HG03175 (cell line): Measurements from ENCODE around the gene MYO7A.

Source experiments
- ATAC-seq: cut with Tn5 transposase; IDR thresholded peaks from one replicate; pipeline ENCODE4 v1.9.1; 2021; ENCODE audit warnings: mild to moderate bottlenecking, moderate library complexity; ENCODE audit not compliant: unreplicated experiment

The MYO7A gene

DNA sequence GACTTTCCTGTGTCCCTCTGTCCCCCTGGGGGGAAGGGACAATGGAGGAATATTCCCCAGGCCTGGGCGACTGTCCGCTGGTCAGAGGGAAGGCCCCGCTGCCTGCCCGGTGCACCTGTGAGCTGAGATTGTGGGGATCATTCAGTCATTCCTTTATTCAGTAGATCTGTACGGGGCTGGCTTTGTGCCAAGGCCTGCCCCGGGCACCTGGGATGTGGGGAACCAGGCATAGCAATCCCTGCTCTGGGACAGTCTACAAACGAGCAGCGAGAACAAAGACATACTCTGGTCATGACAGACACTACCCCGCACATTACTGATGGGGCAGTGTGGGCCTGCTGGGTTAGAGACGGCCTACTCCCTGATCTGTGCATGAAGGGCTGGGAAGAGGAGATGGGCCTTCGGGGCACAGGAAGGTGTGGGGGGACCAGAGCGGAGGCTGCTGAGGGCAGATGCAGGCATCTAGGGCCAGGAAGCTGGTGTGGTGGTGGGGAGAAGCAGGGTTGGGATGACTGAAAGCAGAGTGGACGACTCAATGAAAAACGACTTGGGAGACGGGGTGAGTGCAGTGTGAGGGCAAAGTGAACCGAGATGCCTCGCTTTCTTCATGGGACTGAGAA is 1.8 kb upstream of the MYO7A start:
- ATAC-seq, result no peak

DNA sequence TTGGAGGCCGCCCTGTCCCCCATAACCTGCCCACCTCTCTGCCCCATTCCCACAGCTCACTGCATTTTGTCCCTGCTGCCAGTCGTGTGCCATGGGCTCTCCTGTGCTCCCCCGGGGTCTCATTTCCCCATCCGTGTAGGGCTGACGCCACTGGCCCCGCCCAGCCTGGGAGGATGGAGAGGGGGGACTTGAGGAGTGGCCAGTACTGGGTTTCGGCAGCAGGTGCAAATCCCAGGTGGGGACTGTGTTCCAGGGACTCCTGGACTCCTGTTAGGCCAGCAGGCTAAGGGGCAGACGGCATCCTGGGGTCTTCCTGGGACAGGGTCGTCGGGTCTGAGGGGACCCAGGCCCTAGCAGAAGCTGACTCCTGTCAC is 1.2 kb upstream of the MYO7A start:
- no peak for ATAC-seq

DNA sequence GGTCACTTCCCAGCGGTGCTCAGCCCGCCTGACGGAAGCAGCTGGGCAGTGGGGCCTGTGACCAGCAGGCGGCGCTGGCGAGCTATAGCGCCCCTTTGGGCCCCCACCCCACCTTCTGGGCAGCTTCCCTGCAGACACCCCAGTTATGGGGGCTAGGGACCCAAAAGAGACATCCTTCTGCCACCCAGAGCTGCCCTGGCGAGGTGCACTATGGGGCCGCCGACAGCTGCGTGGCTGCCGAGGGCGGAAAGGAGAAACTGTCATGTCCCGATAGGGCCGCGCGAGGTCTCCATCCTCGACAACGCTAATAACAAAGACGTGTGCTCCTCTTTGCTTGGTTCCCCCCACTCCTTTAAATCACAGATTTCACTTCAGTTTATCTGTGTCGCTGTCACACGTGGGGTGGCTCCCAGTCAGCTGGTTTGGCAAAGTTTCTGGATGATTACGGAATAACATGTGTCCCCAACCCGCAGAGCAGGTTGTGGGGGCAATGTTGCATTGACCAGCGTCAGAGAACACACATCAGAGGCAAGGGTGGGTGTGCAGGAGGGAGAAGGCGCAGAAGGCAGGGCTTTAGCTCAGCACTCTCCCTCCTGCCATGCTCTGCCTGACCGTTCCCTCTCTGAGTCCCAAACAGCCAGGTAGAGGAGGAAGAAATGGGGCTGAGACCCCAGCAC is 673 bp upstream of the MYO7A start:
- ATAC-seq, result no peak

DNA sequence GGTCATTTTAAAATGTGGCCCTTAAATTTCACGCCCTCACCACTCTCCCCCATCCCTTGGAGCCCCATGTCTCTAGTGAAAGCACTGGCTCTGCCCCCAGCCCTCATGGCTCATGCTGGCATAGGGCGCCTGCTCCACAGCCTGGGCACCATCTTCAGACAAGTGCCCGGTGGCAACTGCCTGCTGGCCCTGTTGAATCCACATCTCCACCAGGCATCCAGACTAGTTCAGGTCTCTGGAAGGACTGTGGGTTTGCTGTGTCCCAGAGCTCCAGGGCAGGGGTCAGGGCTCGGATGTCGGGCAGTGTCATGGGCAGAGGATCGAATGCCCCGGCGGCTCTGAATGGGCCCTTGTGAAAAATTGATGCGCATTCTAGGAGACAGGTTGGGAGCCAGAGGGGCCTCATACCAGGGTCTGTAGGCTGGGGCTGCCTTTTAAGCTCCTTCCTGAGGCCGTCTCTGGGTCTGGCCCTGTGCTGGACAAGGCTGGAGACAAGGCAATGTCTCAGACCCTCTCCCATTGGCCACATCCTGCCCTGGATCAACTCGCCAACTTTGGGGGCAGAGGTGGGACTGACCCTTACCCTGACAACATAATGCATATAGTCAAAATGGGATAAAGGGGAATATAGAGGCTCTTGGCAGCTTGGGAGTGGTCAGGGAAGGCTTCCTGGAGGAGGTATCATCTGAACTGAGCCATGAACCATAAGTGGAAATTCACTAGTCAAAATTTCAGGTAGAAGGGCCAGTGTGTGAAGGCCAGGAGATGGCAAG is 1.2 kb downstream of the MYO7A start:
- ATAC-seq, result no peak

DNA sequence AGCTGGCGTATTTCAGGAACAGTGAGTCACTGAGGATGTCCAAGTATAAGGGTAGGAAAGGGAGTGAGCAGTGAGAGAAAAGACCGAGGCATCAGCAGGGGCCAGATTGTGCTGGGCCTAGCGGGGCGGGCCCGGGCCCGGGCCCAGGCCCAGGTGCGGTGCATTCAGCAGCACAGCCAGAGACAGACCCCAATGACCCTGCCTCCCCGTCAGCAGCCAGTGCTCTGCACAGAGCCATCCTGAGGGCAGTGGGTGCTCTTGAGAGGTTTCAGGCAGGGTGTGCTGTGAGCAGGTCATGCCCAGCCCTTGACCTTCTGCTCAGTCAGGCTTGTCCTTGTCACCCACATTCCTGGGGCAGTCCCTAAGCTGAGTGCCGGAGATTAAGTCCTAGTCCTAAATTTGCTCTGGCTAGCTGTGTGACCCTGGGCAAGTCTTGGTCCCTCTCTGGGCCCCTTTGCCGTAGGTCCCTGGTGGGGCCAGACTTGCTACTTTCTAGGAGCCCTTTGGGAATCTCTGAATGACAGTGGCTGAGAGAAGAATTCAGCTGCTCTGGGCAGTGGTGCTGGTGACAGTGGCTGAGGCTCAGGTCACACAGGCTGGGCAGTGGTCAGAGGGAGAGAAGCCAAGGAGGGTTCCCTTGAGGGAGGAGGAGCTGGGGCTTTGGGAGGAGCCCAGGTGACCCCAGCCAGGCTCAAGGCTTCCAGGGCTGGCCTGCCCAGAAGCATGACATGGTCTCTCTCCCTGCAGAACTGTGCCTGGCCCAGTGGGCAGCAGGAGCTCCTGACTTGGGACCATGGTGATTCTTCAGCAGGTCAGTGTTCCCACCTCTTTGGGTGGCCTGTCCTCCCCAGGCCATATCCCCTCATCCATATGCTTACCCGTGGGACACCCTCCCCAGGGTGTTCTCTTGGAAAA is 2.1 kb downstream of the MYO7A start:
- ATAC-seq, result no peak

DNA sequence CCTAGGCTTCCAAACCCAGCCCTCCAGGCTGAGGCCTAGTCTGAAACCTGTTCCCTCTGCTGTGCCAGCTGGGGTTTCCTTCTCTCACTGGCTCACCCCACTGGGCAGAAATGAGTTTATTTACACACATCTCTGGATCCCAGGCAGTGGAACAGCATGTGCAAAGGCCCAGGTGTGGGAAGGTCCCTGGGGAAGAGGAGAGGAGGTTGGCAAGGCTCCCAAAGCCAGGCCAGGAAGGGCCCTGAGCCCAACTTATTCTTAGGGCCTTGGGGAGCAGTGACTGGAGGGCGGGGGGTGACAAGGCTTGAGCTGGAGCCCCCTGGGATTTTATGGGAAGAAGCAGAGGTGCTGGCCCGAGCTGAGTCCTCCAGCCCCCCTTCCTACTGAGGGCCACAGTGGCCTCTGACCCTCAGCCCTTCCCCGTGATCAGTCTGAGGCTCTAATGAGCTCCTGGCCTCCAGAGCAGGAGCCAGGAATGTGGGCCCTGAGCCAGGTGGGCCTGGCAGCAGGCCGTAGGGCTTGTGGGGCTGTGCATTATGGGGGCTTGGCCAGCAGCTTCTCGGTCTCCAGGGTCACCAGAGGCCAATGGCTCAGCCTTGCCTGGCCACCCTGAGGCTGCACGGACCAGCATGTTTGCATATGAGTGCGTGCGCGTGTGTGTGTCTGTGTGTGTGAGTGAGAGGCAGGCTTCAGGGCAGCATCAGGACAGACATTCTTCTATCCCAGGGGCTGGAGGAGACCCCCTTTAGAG is 2.9 kb downstream of the MYO7A start:
- no peak for ATAC-seq

DNA sequence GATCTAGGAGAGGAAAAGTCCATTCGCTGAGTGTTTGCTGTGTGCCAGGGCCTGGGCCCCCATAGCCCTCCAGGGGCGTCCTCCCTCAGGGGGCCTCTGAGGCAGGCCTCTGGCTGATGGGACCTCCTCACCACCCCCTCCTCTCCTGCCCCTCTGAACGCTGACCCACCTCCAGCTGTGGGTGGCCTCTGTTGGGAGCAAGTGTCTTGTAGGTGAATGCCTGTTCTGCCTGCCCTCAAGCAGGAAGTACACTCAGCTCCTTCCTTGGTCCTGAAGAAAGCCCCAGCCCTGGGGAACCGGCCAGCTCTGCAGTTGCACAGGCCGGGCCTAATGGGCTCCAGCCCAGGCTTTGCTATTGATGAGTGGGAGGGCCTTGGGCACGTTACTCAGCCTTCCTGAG is 3.5 kb downstream of the MYO7A start:
- no peak for ATAC-seq

DNA sequence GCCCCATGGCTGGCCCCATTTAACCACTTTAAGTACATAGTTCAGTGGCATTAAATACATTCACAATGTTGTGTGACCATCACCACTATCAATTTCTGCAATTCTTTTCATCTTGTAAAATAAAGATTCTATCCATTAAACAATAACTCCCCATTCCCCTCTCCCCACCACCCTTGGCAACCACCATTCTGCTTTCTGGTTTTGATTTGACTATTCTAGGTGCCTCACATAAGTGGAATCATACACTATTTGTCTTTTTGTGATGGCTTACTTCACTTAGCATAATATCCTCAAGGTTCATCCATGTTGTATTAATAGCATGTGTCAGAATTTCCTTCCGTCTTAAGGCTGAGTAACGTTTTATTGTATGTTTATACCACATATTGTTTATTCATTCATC is 7.0 kb downstream of the MYO7A start:
- ATAC-seq, result no peak

DNA sequence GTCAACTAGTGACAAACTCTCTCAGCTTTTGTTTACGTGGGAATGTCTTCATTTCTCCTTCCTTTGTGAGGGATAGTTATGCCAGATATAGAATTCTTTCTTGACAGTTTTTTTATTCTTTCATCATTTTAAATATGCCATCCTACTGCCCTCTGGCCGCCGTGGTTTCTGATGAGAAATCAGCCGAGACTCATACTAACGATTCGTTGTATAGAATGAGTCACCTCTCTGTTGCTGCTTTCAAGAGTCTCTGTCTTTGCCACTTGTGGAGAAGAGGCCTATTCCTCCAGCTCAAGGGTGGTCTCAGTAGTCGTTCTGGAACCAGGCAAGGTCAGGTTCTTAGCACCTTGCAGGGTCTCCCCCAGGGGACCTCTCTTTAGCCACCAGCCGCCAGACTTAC is 8.0 kb downstream of the MYO7A start:
- ATAC-seq, result no peak

DNA sequence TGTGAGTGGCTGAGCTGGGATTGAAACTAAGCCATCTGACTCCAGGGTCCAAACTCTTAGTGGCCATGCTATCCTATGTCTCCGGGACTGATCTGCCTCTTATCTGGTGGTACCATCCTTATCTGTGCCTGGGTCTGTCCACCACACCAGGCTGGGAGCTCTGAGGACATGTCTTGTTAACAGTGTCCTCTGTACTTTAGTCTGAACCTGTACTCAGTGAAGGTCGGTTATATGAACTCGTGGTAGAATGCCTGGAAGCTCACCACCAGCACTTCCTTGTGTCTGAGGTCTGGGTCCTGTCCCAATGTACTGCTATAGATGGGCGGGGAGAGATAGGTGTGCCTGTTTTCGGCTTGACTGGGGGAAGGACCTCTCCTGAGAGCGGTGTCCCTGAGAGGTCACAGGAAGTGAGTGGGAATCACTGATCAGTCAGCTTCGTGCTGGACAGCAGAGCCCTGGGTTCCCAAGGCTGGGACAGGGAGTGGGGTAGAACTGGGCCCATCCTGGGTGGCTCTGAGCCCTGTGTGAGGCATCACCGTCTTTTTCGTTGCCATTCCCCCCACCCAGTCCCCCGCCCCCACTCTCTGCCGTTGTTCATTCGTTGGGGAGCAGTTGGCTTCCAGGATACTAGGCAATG is 8.9 kb downstream of the MYO7A start:
- ATAC-seq, result no peak

DNA sequence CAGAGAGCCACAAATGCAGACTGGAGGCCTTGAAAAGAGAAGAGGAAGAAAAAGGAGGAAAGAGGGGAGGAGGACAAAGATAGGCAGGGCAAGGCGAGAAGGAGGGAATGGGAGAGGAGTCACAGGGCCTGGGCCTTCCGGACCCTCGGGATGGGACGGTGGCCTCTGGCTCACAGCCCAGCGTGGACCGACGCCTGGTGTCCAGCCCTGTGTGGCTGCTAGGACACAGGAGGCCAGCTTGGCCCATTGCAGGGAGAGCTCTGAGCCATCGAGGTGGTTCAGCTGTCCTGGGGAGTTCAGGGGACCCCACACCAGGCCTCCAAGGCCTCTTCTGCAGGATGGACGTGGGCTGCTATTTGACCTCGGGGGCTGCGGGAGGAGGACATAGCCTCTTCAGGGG is 9.4 kb downstream of the MYO7A start:
- ATAC-seq, result no peak

DNA sequence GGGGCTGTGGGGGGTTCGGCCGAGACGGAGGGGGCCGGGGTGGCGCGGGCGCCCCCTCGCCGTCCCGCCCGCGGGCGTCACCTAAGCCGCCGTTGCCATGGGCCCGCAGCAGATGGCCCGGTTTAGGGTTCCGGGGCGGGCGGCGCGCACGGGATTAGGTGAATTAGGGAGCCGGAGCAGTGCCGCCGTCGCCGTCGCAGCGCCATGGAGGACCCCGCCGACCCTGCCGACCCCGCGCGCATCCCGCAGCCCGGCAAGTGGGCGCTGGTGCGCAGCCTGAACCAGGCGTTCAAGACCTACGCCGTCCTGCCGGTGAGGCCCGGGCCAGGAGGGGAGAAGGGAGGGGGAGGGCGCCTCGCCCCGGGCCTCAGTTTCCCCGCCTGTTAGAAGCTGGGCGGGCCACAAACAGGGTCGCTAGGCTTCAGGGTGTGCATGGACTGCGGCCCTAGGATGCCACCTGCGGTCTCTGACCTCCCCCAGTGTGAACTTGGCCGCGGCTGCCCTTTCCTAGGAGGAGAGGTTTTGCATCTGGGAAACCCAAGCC is 10.1 kb downstream of the MYO7A start:
- no peak for ATAC-seq

DNA sequence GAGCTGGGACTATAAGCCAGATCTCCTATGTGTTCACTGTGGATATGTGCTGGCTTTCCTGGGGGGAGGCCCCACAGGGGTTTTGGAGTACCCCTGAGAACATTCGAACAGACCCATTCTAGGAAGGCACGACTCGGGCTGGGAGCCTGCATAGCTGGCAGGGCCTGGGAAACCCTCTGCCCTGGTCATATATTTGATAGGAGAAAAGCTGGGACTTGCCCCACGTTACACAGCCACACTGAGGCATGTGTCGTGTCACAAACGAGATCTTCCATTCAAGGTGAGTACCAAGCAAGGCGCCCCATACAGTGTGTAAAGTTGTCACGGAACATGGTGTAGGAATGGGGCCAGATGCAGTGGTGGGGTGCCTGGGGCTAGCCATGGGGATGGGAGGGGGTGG is 11.2 kb downstream of the MYO7A start:
- no peak for ATAC-seq

DNA sequence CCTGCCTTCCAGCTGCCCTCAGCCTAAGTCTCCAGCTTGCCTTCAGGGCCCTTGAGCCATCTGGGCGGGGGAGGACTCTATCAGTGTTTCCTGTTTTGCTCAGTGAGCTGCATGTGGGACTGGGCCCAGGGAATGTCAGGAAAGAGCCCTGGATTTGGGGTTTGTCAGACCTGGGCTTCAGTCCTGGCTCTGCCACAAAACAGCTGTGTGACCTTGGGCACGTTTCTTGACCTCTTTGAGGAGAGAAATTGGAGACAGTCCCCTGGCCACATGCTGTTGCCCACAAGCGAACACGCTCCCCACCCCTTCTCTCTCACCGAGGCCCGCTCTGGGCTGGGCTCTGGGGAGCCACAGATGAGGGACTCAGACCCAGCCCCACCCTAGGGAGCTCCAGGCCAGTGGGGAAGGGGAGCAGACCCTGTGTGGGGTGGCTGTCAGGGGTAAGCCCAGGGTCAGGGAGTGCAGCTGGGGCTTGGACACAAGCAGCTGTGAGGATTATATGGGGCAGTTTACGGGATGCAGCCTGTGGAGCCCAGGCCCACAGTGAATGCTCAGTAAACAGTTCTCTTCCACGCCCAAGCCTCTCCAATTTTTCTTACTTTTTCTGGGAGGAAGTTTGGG is 12.3 kb downstream of the MYO7A start:
- ATAC-seq, result no peak

DNA sequence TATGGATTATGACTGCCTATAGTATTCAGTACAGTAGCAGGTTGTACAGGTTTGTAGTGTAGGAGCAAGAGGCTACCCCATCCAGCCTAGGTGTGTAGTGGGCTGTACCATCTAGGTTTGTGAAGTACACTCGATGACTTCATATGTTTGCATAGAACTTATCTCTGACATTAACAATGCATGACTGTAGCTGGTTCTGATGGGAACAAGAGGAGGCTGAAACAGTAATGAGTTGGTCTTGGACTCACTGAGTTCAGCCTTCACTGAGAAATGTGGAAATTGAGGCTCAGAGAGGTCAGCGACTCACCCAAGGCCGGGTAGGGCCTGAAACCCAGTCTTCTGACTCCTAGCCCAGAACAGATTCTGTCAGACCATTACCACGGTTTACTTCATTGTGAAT is 13.0 kb downstream of the MYO7A start:
- ATAC-seq, result no peak

DNA sequence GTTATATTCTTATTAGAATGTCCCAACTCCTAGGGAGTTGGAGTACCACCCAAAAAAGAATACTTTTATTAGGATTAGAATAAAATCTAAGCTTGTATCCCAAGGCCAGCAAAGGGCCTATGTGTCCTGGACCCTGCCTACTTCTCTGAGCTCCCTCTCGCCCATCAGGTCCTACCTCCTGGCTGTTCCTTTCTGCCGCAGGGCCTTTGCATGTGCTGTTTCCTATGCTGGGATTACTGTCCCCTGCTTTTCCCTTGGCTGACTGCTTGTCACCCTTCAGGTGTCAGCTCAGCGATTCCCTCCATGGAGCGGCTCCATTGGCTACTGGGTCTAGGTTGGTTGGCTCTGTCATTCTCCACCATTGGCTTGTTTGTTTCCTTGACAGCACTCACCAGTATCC is 13.4 kb downstream of the MYO7A start:
- no peak for ATAC-seq

DNA sequence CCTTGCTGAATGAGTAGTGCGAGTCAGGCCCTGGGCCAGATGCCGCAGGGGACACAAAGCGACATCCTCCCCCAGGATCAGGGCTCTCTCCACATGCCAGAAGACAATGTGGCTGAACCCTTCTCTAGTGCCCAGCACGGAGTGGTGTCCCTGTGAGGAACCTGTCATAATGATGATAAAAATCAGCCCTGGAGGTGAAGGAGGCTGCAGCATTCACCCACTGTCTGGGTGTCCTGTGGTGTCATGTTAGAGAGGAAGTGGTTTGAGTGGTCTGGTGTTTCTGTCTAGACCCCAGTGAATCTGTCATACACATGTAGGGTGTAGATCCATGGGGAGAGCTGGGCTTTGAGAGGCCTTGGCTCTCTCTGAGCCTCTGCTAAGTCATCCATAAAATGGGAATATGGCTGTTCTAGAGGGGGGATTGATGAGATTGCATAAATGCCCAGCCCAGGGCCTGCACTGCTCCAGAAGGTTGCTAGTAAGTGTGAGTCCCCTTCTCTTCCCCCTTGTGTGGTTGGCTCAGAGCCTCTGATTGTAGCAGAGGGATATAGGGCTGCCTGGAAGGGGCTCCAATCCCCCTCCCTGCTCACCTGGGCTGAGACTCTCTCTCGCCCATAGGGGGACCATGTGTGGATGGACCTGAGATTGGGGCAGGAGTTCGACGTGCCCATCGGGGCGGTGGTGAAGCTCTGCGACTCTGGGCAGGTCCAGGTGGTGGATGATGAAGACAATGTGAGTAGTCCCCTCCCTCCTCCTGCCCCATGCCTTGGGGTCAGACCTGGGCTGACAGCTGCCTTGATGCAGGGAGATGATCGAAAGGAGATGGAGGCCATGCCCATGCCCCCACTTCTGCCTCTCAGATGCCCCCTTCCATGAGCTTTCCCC is 14.3 kb downstream of the MYO7A start:
- no peak for ATAC-seq

DNA sequence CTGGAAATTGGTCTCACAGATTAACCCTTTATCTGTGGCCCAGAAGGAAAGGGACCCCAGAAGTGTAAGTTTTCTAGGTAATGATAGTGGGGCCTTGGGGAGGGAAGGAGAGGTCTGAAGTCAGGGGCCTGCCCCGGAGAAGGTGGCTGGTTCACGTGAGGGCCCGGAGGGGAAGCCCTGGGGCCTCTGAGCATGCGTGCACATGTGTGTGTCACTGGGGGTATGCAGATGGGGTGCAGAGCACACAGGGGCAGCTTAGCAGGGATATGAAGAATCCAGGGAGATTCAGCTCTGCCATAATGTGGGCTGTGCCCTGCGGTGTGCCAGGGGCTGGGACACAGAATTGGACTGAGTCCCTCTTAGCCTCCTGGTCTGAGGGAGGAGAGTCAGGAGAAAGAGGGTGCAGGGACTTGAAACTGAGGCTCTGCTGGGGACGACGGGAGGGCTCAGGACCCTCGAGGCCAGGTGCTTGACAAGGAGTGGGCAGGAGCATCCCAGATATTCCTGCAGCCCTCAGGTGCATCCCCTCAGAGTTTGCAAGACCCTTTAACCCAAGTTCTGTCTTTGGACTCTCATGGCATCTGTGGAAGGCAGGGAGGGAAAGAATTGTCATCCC is 15.5 kb downstream of the MYO7A start:
- ATAC-seq, result no peak
